ENCODE data around the gene ZNF445. TPM values are rescaled to one million over a fixed set of nuclear protein-coding genes. Genes with fewer than 3 reads are reported as not detected.

The ZNF445 gene
- total and polyA plus RNA-seq, 9 of the 15 experiments (the other 6 are each of a cell fraction or from before 2014, with no cell fraction given), result 1.2 to 26.9 (median 10.6) TPM

- TF ChIP-seq YBX1 (IDR thresholded peaks at IDR 0.05) (no peak), ZNF778 (CRISPR knock-in tag; IDR thresholded peaks at IDR 0.05) (no peak), ZNF224 (CRISPR knock-in tag; IDR thresholded peaks at IDR 0.05) (no peak), CBX2 (IDR thresholded peaks at IDR 0.05; ENCODE audit: insufficient read depth, low read length, poor library complexity, severe bottlenecking) (no peak), TBL1XR1 (IDR thresholded peaks at IDR 0.05; ENCODE audit: low read length in 2 of 2) (no peak), RFX1 (IDR thresholded peaks at IDR 0.05) (no peak), ZNF212 (CRISPR knock-in tag; IDR thresholded peaks at IDR 0.05) (no peak; the same call in 1 of the 2 replicates), RHOXF2B (CRISPR knock-in tag; conservative IDR thresholded peaks at IDR 0.05) (no peak), MTF1 (CRISPR knock-in tag; IDR thresholded peaks at IDR 0.05; ENCODE audit: borderline replicate concordance) (peak; percentile 75; the same call in 1 of the 2 replicates), CBFB (CRISPR knock-in tag; IDR thresholded peaks at IDR 0.05) (0 out of 2 replicates have a peak, but pooled peaks have one; percentile 36), HEY1 (CRISPR knock-in tag; IDR thresholded peaks at IDR 0.05; ENCODE audit: borderline replicate concordance) (no peak), KHSRP (IDR thresholded peaks at IDR 0.05) (no peak), CREB3 (tag; conservative IDR thresholded peaks at IDR 0.05; ENCODE audit: low read depth) (peak; percentile 94), HNRNPLL (IDR thresholded peaks at IDR 0.05; ENCODE audit: low read depth, low read length, poor library complexity, severe bottlenecking) (no peak), ZEB2 (IDR thresholded peaks at IDR 0.05) (no peak), MTA3 (IDR thresholded peaks at IDR 0.05; ENCODE audit: borderline replicate concordance) (no peak), RNF2 (IDR thresholded peaks at IDR 0.05) (no peak), ADNP (tag; IDR thresholded peaks at IDR 0.05) (no peak), ZNF253 (CRISPR knock-in tag; conservative IDR thresholded peaks at IDR 0.05) (no peak), IRF9 (tag; IDR thresholded peaks at IDR 0.05) (peak; percentile 90), MAFG (tag; conservative IDR thresholded peaks at IDR 0.05) (no peak), ELF1 (tag; IDR thresholded peaks at IDR 0.05) (no peak)
- TF ChIP-seq, protein P1, sequence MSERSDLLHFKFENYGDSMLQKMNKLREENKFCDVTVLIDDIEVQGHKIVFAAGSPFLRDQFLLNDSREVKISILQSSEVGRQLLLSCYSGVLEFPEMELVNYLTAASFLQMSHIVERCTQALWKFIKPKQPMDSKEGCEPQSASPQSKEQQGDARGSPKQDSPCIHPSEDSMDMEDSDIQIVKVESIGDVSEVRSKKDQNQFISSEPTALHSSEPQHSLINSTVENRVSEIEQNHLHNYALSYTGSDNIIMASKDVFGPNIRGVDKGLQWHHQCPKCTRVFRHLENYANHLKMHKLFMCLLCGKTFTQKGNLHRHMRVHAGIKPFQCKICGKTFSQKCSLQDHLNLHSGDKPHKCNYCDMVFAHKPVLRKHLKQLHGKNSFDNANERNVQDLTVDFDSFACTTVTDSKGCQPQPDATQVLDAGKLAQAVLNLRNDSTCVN (CRISPR knock-in tag; IDR thresholded peaks at IDR 0.05), result peak; percentile 50; the same call in 1 of the 2 replicates
- TF ChIP-seq, protein P2, sequence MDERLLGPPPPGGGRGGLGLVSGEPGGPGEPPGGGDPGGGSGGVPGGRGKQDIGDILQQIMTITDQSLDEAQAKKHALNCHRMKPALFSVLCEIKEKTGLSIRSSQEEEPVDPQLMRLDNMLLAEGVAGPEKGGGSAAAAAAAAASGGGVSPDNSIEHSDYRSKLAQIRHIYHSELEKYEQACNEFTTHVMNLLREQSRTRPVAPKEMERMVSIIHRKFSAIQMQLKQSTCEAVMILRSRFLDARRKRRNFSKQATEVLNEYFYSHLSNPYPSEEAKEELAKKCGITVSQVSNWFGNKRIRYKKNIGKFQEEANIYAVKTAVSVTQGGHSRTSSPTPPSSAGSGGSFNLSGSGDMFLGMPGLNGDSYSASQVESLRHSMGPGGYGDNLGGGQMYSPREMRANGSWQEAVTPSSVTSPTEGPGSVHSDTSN (CRISPR knock-in tag; IDR thresholded peaks at IDR 0.05; ENCODE audit: low read depth), result no peak
- TF ChIP-seq, protein P2 (tag; conservative IDR thresholded peaks at IDR 0.05; ENCODE audit: low read depth), result no peak
Measured at GRCh38 chr3:44437800-44438199, 39.7 kb downstream of the ZNF445 start (continued).

Measured in K562 (cell line).